Lung (tissue), 12 donors: ENCODE measurements around the gene SLC26A1. TPM values are rescaled to one million over a fixed set of nuclear protein-coding genes. Genes with fewer than 3 reads are reported as not detected.

Experiments used
- ATAC-seq: fragments of 200-7000 bp; cut with Tn5 transposase; one replicate; pipeline ENCODE4 v1.9.1; 2020; ENCODE audit warnings: moderate number of reproducible peaks; ENCODE audit not compliant: insufficient read depth, low FRiP score
- DNase-seq, 3 donors: peaks; one replicate each; pipeline ENCODE4 v3.0.0-alpha.2; 2013 to 2017
- H3K27ac ChIP-seq, 2 donors: one replicate each; pipeline ENCODE4 v1.5.1; 2013; ENCODE audit warnings: mild to moderate bottlenecking in 2 of 2, moderate library complexity in 2 of 2, control low read depth in 1 of 2, inconsistent platforms in 1 of 2, low read depth in 1 of 2, low read length in 1 of 2
- H3K27me3 ChIP-seq, 3 donors: one replicate each; pipeline ENCODE4 v1.5.1; 2013; ENCODE audit warnings: low read length in 2 of 3; ENCODE audit not compliant: control insufficient read depth in 3 of 3, insufficient read depth in 3 of 3
- H3K36me3 ChIP-seq, 4 donors: one replicate each; pipeline ENCODE4 v1.5.1; 2013; ENCODE audit warnings: low read length in 4 of 4, mild to moderate bottlenecking in 1 of 4, moderate library complexity in 1 of 4; ENCODE audit not compliant: control insufficient read depth in 4 of 4, insufficient read depth in 4 of 4
- H3K4me1 ChIP-seq, 5 donors: one replicate each; pipeline ENCODE4 v1.5.1; 2013; ENCODE audit warnings: low read length in 5 of 5, mild to moderate bottlenecking in 2 of 5, moderate library complexity in 1 of 5; ENCODE audit not compliant: control insufficient read depth in 5 of 5, insufficient read depth in 5 of 5
- H3K4me3 ChIP-seq: one replicate; pipeline ENCODE4 v1.5.1; 2013; ENCODE audit warnings: mild to moderate bottlenecking, control low read depth, moderate library complexity
- H3K9ac ChIP-seq, 2 donors: one replicate each; pipeline ENCODE4 v1.5.1; 2013; ENCODE audit warnings: low read length in 2 of 2, control low read depth in 1 of 2; ENCODE audit not compliant: insufficient read depth in 1 of 2
- H3K9me3 ChIP-seq, 4 donors: one replicate each; pipeline ENCODE4 v1.5.1; 2013; ENCODE audit warnings: low read length in 3 of 4, mild to moderate bottlenecking in 1 of 4, moderate library complexity in 1 of 4; ENCODE audit not compliant: control insufficient read depth in 4 of 4, insufficient read depth in 3 of 4
- CTCF ChIP-seq: IDR thresholded peaks from 2 replicates; pipeline ENCODE4 v1.5.1; 2012; ENCODE audit warnings: mild to moderate bottlenecking; ENCODE audit errors: control extremely low read depth, extremely low read depth
- WGBS, 2 donors: extraction: QIAGEN DNeasy Blood & Tissue Kit; methylation state at CpG; one replicate each; pipeline ENCODE4 v1.1.7; 2013; 5-methylcytosine and 5-hydroxymethylcytosine counted together
- polyA plus RNA-seq, 2 donors: library from polyadenylated mRNA; stranded (reverse); fragments of 200-250 nt; gene quantifications; one replicate each; pipeline ENCODE4 v1.2.1, GENCODE V29; 2013
- total RNA-seq, 2 donors: library from RNA; depleted of rRNA in 1 of 2; stranded (reverse); fragments of >200 nt in 1 of 2; gene quantifications; one replicate each; pipeline ENCODE4 v1.2.1, GENCODE V29; 2014 to 2021
- donor health status: control.
- donor health status: control.
- donor health status: Bipolar disorder and iron deficiency.
- donor health status: healthy.
- donor health status: DM: yes; HTN: yes; CAD: no.

Gene SLC26A1
- total and polyA plus RNA-seq, 4 donors = 0.20 to 0.83 (median 0.50) TPM

GRCh38 chr4:955161-955921 lies 37.9 kb downstream of the SLC26A1 start:
- Histone ChIP-seq H3K27me3 (no peaks in the 10 kb centered on the region), H3K36me3 (peaks cover 0 to 45% (median 4%) of the 10 kb centered on the region in 4 donors), H3K4me3 (no peak overlapping the region), H3K9me3 (no peaks in the 10 kb centered on the region), H3K9ac (no peak overlapping the region), H3K4me1 (no peaks in the 10 kb centered on the region), H3K27ac (no peak overlapping the region)
- DNase-seq = peak in 1 of 3 donors; percentile 12
- no peak for ATAC-seq
- TF ChIP-seq CTCF = no peak
- 94% methylated on average over 33 of the region's 33 CpGs for WGBS, 2 donors

GRCh38 chr4:954211-955020 lies 38.8 kb downstream of the SLC26A1 start:
- peaks cover 0 to 43% (median 4%) of the 10 kb centered on the region in 4 donors for H3K36me3 ChIP-seq
- H3K27me3 ChIP-seq = no peaks in the 10 kb centered on the region
- DNase-seq (no peak), ATAC-seq (no peak)
- no peak overlapping the region for H3K4me3 ChIP-seq
- H3K27ac ChIP-seq = no peak overlapping the region
- TF ChIP-seq CTCF = no peak
- no peak overlapping the region for H3K9ac ChIP-seq
- no peaks in the 10 kb centered on the region for H3K4me1 ChIP-seq
- 92 to 94% methylated on average over 17 of the region's 17 CpGs for WGBS, 2 donors
- H3K9me3 ChIP-seq = no peaks in the 10 kb centered on the region

- H3K4me1 ChIP-seq = no peaks in the 10 kb centered on the region
- H3K27me3 ChIP-seq = no peaks in the 10 kb centered on the region
- no peak overlapping the region for H3K4me3 ChIP-seq
- DNase-seq (no peak), ATAC-seq (no peak)
- no peak overlapping the region for H3K27ac ChIP-seq
- no peaks in the 10 kb centered on the region for H3K9me3 ChIP-seq
- H3K9ac ChIP-seq = no peak overlapping the region
- no peak for TF ChIP-seq CTCF
- WGBS, 2 donors = 97 to 98% methylated on average over 13 of the region's 13 CpGs
- H3K36me3 ChIP-seq = peaks cover 0 to 36% (median 4%) of the 10 kb centered on the region in 4 donors
Observed at GRCh38 chr4:953574-953915, 39.7 kb downstream of the SLC26A1 start.
